Neural progenitor cell (in vitro differentiated cells): Measurements from ENCODE around the gene MYO16. TPM values are rescaled to one million over a fixed set of nuclear protein-coding genes. Genes with fewer than 3 reads are reported as not detected.

Source experiments
- DNase-seq: peaks from one replicate; pipeline ENCODE4 v3.0.0-alpha.2; 2016; ENCODE audit warnings: low spot score
- H2AFZ ChIP-seq: fragments of 200-600 bp; sonication (generic); replicated peaks from 2 replicates; pipeline ENCODE4 v1.6.1; 2016; ENCODE audit warnings: antibody characterized with exemption
- H3F3A ChIP-seq: fragments of 200-600 bp; sonication (generic); 2 replicates; pipeline ENCODE4 v1.6.1; 2016; ENCODE audit warnings: antibody characterized with exemption, low read depth
- H3K27ac ChIP-seq: fragments of 200-600 bp; sonication (generic); 2 replicates; pipeline ENCODE4 v1.5.1; 2016; ENCODE audit warnings: mild to moderate bottlenecking
- H3K27me3 ChIP-seq: fragments of 200-600 bp; sonication (generic); 2 replicates; pipeline ENCODE4 v1.6.1; 2016; ENCODE audit warnings: mild to moderate bottlenecking, moderate library complexity
- H3K36me3 ChIP-seq: fragments of 200-600 bp; sonication (generic); 2 replicates; pipeline ENCODE4 v1.5.1; 2016
- H3K4me1 ChIP-seq: fragments of 200-600 bp; sonication (generic); 2 replicates; pipeline ENCODE4 v1.6.1; 2016; ENCODE audit warnings: mixed run types
- H3K4me2 ChIP-seq: fragments of 200-600 bp; sonication (generic); 2 replicates; pipeline ENCODE4 v1.6.1; 2016
- H3K4me3 ChIP-seq: fragments of 200-600 bp; sonication (generic); 2 replicates; pipeline ENCODE4 v1.5.1; 2016
- H3K79me2 ChIP-seq: fragments of 200-600 bp; sonication (generic); 2 replicates; pipeline ENCODE4 v1.6.1; 2016; ENCODE audit warnings: low read depth
- H3K9ac ChIP-seq: fragments of 200-600 bp; sonication (generic); 2 replicates; pipeline ENCODE4 v1.6.1; 2016
- H3K9me3 ChIP-seq: fragments of 200-600 bp; sonication (generic); 2 replicates; pipeline ENCODE4 v1.5.1; 2016; ENCODE audit warnings: low read depth
- H4K20me1 ChIP-seq: fragments of 200-600 bp; sonication (generic); 2 replicates; pipeline ENCODE4 v1.6.1; 2016; ENCODE audit warnings: low read depth
- H3K27ac Mint-ChIP-seq: 3 replicates; pipeline ENCODE4 v1.8.0; 2021; ENCODE audit warnings: mixed read lengths
- H3K27me3 Mint-ChIP-seq: 2 replicates; pipeline ENCODE4 v1.8.0; 2022; ENCODE audit warnings: low read depth, mild to moderate bottlenecking, inconsistent platforms, moderate library complexity, mixed read lengths; ENCODE audit not compliant: insufficient read depth
- H3K36me3 Mint-ChIP-seq: 3 replicates; pipeline ENCODE4 v1.8.0; 2021; ENCODE audit warnings: mixed read lengths
- H3K4me1 Mint-ChIP-seq: 3 replicates; pipeline ENCODE4 v1.8.0; 2021; ENCODE audit warnings: mixed read lengths
- H3K4me3 Mint-ChIP-seq: 3 replicates; pipeline ENCODE4 v1.8.0; 2021; ENCODE audit warnings: mild to moderate bottlenecking, moderate library complexity, mixed read lengths
- H3K9me3 Mint-ChIP-seq: 3 replicates; pipeline ENCODE4 v1.8.0; 2020; ENCODE audit warnings: mixed read lengths
- CTCF ChIP-seq: fragments of 200-600 bp; sonication (generic); IDR thresholded peaks from 2 replicates; pipeline ENCODE4 v1.5.1; 2017; ENCODE audit warnings: antibody characterized with exemption, mild to moderate bottlenecking
- EZH2 ChIP-seq: fragments of 200-600 bp; sonication (generic); IDR thresholded peaks from 2 replicates; pipeline ENCODE4 v1.6.1; 2017; ENCODE audit warnings: antibody characterized with exemption, mild to moderate bottlenecking, moderate library complexity
- EZH2phosphoT487 ChIP-seq: fragments of 200-600 bp; sonication (generic); IDR thresholded peaks from 2 replicates; pipeline ENCODE4 v1.6.1; 2017; ENCODE audit warnings: antibody characterized with exemption
- total RNA-seq: library from RNA; depleted of rRNA; stranded (reverse); fragments of >200 nt; gene quantifications from 2 replicates; pipeline ENCODE4 v1.2.3, GENCODE V29; 2015; ENCODE audit warnings: low replicate concordance

MYO16 gene
- total RNA-seq, 1 donor from 2014 or later, result 0.41 TPM

GRCh38 chr13:108624108-108624507 is 5.3 kb upstream of the MYO16 start:
- Histone ChIP-seq H3K4me2 (no peak overlapping the region), H3K36me3 (no peaks in the 10 kb centered on the region), H3K79me2 (no peaks in the 10 kb centered on the region), H3F3A (peaks cover 2% of the 10 kb centered on the region), H4K20me1 (no peaks in the 10 kb centered on the region), H3K4me3 (no peak overlapping the region), H2AFZ (no peak overlapping the region), H3K27ac (no peak overlapping the region), H3K9me3 (no peaks in the 10 kb centered on the region), H3K4me1 (peaks cover 2% of the 10 kb centered on the region), H3K9ac (no peak overlapping the region), H3K27me3 (no peaks in the 10 kb centered on the region)
- Mint-ChIP-seq H3K36me3 (no peaks in the 10 kb centered on the region), H3K4me1 (peaks cover 2% of the 10 kb centered on the region), H3K27me3 (no peaks in the 10 kb centered on the region), H3K27ac (no peak overlapping the region), H3K9me3 (peaks cover 10% of the 10 kb centered on the region), H3K4me3 (no peak overlapping the region)
- no peak for DNase-seq
- TF ChIP-seq CTCF, result no peak
- no peak for TF ChIP-seq EZH2phosphoT487
- no peak for TF ChIP-seq EZH2

- no peak overlapping the region for H3K4me3 ChIP-seq
- H4K20me1 ChIP-seq, result no peaks in the 10 kb centered on the region
- peaks cover 10% of the 10 kb centered on the region for H3K4me1 Mint-ChIP-seq
- DNase-seq, result no peak
- H2AFZ ChIP-seq, result no peak overlapping the region
- no peak overlapping the region for H3K27ac ChIP-seq
- H3K36me3 ChIP-seq, result no peaks in the 10 kb centered on the region
- peaks cover 3% of the 10 kb centered on the region for H3F3A ChIP-seq
- peaks cover 8% of the 10 kb centered on the region for H3K4me1 ChIP-seq
- H3K9ac ChIP-seq, result no peak overlapping the region
- H3K4me2 ChIP-seq, result no peak overlapping the region
- TF ChIP-seq CTCF, result no peak
- no peak for TF ChIP-seq EZH2
- no peak for TF ChIP-seq EZH2phosphoT487
- H3K9me3 Mint-ChIP-seq, result peaks cover 10% of the 10 kb centered on the region
- H3K27ac Mint-ChIP-seq, result no peak overlapping the region
- H3K79me2 ChIP-seq, result no peaks in the 10 kb centered on the region
- H3K36me3 Mint-ChIP-seq, result no peaks in the 10 kb centered on the region
- H3K27me3 Mint-ChIP-seq, result no peaks in the 10 kb centered on the region
- H3K9me3 ChIP-seq, result no peaks in the 10 kb centered on the region
- no peak overlapping the region for H3K4me3 Mint-ChIP-seq
- no peaks in the 10 kb centered on the region for H3K27me3 ChIP-seq
Observed at GRCh38 chr13:108624979-108625378, 4.4 kb upstream of the MYO16 start.

GRCh38 chr13:108629988-108630387 is 577 bp downstream of the MYO16 start:
- H3K4me1 ChIP-seq, result peaks cover 8% of the 10 kb centered on the region
- Mint-ChIP-seq H3K4me1 (peaks cover 10% of the 10 kb centered on the region), H3K27ac (no peak overlapping the region), H3K9me3 (peaks cover 8% of the 10 kb centered on the region), H3K36me3 (no peaks in the 10 kb centered on the region), H3K27me3 (peaks cover 2% of the 10 kb centered on the region), H3K4me3 (no peak overlapping the region)
- no peak overlapping the region for H2AFZ ChIP-seq
- no peak for DNase-seq
- no peak overlapping the region for H3K9ac ChIP-seq
- TF ChIP-seq CTCF, result no peak
- TF ChIP-seq EZH2, result no peak
- TF ChIP-seq EZH2phosphoT487, result no peak
- H3F3A ChIP-seq, result peaks cover 3% of the 10 kb centered on the region
- no peaks in the 10 kb centered on the region for H3K27me3 ChIP-seq
- H3K36me3 ChIP-seq, result no peaks in the 10 kb centered on the region
- no peak overlapping the region for H3K4me3 ChIP-seq
- no peaks in the 10 kb centered on the region for H3K79me2 ChIP-seq
- H3K27ac ChIP-seq, result no peak overlapping the region
- H3K9me3 ChIP-seq, result no peaks in the 10 kb centered on the region
- no peak overlapping the region for H3K4me2 ChIP-seq
- no peaks in the 10 kb centered on the region for H4K20me1 ChIP-seq
